OCI-LY1 (cell line): Measurements from ENCODE around the gene INPP5B.

ENCODE experiments used
- H2AFZ ChIP-seq: fragments of 200-600 bp; sonication (generic), shearing (Covaris generic); 2 replicates; pipeline ENCODE4 v1.6.0; 2014; ENCODE audit warnings: antibody characterized with exemption, mild to moderate bottlenecking, low read length
- H3F3A ChIP-seq: fragments of 200-600 bp; sonication (generic), shearing (Covaris generic); 2 replicates; pipeline ENCODE4 v1.6.0; 2014; ENCODE audit warnings: mild to moderate bottlenecking, antibody characterized with exemption, low read length, moderate library complexity; ENCODE audit not compliant: insufficient read depth
- H3K27ac ChIP-seq: fragments of 200-600 bp; sonication (generic); 2 replicates; pipeline ENCODE4 v1.5.1; 2014; ENCODE audit warnings: low read length, mixed run types, mild to moderate bottlenecking, low read depth; ENCODE audit not compliant: poor library complexity, severe bottlenecking
- H3K27me3 ChIP-seq: fragments of 200-600 bp; sonication (generic); 2 replicates; pipeline ENCODE4 v1.6.0; 2014; ENCODE audit warnings: antibody characterized with exemption, mild to moderate bottlenecking, low read length, moderate library complexity; ENCODE audit not compliant: insufficient read depth
- H3K36me3 ChIP-seq: fragments of 200-600 bp; sonication (generic); 2 replicates; pipeline ENCODE4 v1.6.1; 2014; ENCODE audit warnings: mild to moderate bottlenecking, antibody characterized with exemption, low read length, moderate library complexity, mixed read lengths; ENCODE audit not compliant: insufficient read depth
- H3K4me1 ChIP-seq: fragments of 200-600 bp; sonication (generic); 2 replicates; pipeline ENCODE4 v1.5.1; 2014; ENCODE audit warnings: mild to moderate bottlenecking, low read length, moderate library complexity; ENCODE audit not compliant: insufficient read depth, severe bottlenecking
- H3K4me2 ChIP-seq: fragments of 200-600 bp; sonication (generic), shearing (Covaris generic); 2 replicates; pipeline ENCODE4 v1.6.1; 2014; ENCODE audit warnings: low read length
- H3K4me3 ChIP-seq: fragments of 200-600 bp; sonication (generic); 2 replicates; pipeline ENCODE4 v1.5.1; 2014; ENCODE audit warnings: low read length, low read depth, mild to moderate bottlenecking, mixed read lengths; ENCODE audit not compliant: poor library complexity, severe bottlenecking
- H3K79me2 ChIP-seq: fragments of 200-600 bp; shearing (Covaris generic); 2 replicates; pipeline ENCODE4 v1.6.1; 2016; ENCODE audit warnings: mixed run types, low read length, mixed read lengths; ENCODE audit not compliant: insufficient read depth
- H3K9ac ChIP-seq: fragments of 200-600 bp; sonication (generic), shearing (Covaris generic); 2 replicates; pipeline ENCODE4 v1.6.1; 2014; ENCODE audit warnings: mild to moderate bottlenecking, low read length, mixed read lengths
- H3K9me2 ChIP-seq: fragments of 200-600 bp; sonication (generic), shearing (Covaris generic); 2 replicates; pipeline ENCODE4 v1.6.1; 2014; ENCODE audit warnings: low read depth, mild to moderate bottlenecking, low read length, mixed read lengths
- H3K9me3 ChIP-seq: fragments of 200-600 bp; shearing (Covaris generic); 2 replicates; pipeline ENCODE4 v1.6.1; 2014; ENCODE audit warnings: low read length, mixed read lengths
- H4K20me1 ChIP-seq: fragments of 200-600 bp; sonication (generic), shearing (Covaris generic); 2 replicates; pipeline ENCODE4 v1.6.0; 2016; ENCODE audit warnings: mild to moderate bottlenecking, low read length; ENCODE audit not compliant: insufficient read depth
- CTCF ChIP-seq: fragments of 200-600 bp; sonication (generic), shearing (Covaris generic); IDR thresholded peaks from 2 replicates; pipeline ENCODE4 v1.5.1; 2017; ENCODE audit warnings: mild to moderate bottlenecking, antibody characterized with exemption, low read length, moderate library complexity, mixed read lengths
- EZH2 ChIP-seq: fragments of 200-600 bp; sonication (generic), shearing (Covaris generic); IDR thresholded peaks from 2 replicates; pipeline ENCODE4 v1.8.0; 2017; ENCODE audit warnings: borderline replicate concordance, mixed run types, mild to moderate bottlenecking, antibody characterized with exemption, low read length, moderate library complexity, mixed read lengths

INPP5B gene

GRCh38 chr1:37892151-37893047 is 54.5 kb downstream of the INPP5B start:
- Histone ChIP-seq H3K27ac (no peak overlapping the region), H3K9ac (no peak overlapping the region), H3K27me3 (no peaks in the 10 kb centered on the region), H3K9me3 (no peaks in the 10 kb centered on the region), H3K36me3 (peaks cover 31% of the 10 kb centered on the region), H3K9me2 (no peaks in the 10 kb centered on the region), H4K20me1 (no peaks in the 10 kb centered on the region), H3K4me1 (no peaks in the 10 kb centered on the region), H3K4me2 (no peak overlapping the region), H2AFZ (no peak overlapping the region), H3F3A (no peaks in the 10 kb centered on the region), H3K79me2 (no peaks in the 10 kb centered on the region), H3K4me3 (no peak overlapping the region)
- TF ChIP-seq CTCF (no peak), EZH2 (no peak)

DNA sequence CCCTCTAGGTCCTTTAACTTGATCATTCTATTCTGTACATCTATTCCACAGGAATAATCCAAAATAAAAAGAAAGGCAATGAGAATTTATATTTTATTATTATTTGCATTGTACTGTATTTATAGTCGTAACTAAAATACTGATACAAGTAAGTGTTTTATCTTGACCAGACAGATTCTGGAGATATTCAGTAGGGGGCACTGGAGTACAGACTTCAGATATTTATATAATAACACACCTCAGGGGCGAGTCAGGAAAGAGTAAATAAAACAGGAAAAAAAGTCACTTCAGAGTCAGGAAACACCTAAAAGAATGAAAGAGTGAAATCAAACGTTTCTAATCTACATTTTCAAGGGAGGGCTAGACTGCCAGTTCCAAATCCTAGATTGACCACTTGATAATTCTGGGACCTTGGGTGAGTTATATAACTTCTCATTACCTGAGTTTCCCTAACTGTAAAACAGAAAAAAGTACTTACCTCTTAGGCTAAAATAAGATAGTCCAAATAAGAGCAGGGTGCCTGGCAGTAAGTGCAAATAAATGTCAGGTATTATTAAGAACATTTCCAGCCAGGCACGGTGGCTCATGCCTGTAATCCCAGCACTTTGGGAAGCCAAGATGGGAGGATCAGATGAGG is 56.4 kb downstream of the INPP5B start:
- H3K36me3 ChIP-seq, result peaks cover 49% of the 10 kb centered on the region
- H3K27ac ChIP-seq, result no peak overlapping the region
- no peaks in the 10 kb centered on the region for H3K9me3 ChIP-seq
- TF ChIP-seq CTCF (peak; percentile 80), EZH2 (no peak)
- no peak overlapping the region for H3K9ac ChIP-seq
- no peaks in the 10 kb centered on the region for H3F3A ChIP-seq
- H3K9me2 ChIP-seq, result no peaks in the 10 kb centered on the region
- H3K79me2 ChIP-seq, result no peaks in the 10 kb centered on the region
- H3K4me3 ChIP-seq, result no peak overlapping the region
- H3K27me3 ChIP-seq, result no peaks in the 10 kb centered on the region
- no peaks in the 10 kb centered on the region for H3K4me1 ChIP-seq
- H2AFZ ChIP-seq, result no peak overlapping the region
- H4K20me1 ChIP-seq, result no peaks in the 10 kb centered on the region
- H3K4me2 ChIP-seq, result no peak overlapping the region

DNA sequence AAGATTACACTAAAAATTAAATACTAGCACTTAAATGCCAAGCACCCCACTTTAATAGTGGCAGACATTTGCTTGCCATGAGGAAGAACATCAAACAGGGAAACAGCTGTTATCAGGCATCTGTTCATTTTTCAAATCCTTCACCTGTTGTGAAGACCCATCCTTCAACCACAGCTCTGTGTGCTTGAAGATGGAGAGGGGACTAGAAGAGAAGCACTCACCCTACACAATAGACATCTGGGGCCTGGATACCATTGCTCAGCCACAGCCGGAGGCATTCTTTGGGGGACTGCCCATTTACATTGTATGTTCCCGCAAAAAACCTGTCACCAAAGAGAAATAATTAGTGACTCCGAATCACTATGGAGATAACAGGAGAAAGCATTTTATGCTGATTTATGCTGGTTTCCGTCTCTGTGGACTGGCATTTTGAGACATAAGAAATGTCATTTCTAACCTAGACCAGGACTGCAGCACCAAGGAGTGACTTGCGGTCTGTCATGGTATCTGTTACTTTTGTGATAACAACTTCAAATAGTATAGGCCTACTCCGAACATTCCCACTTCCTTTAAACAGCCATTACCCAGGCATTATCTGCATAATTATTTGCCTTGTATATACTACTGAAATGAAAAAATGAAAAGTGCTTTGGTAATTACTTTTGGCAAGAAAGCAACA is 58.7 kb downstream of the INPP5B start:
- Histone ChIP-seq H4K20me1 (no peaks in the 10 kb centered on the region), H3K36me3 (peaks cover 67% of the 10 kb centered on the region), H3K27me3 (no peaks in the 10 kb centered on the region), H3K79me2 (no peaks in the 10 kb centered on the region), H3K4me1 (peaks cover 8% of the 10 kb centered on the region), H3K9ac (no peak overlapping the region), H2AFZ (no peak overlapping the region), H3K4me2 (no peak overlapping the region), H3K27ac (no peak overlapping the region), H3K4me3 (no peak overlapping the region), H3F3A (no peaks in the 10 kb centered on the region), H3K9me2 (no peaks in the 10 kb centered on the region), H3K9me3 (no peaks in the 10 kb centered on the region)
- TF ChIP-seq CTCF, result no peak
- TF ChIP-seq EZH2, result no peak
